Purkinje cell (primary cell): ENCODE data around the gene ATF7IP. TPM values are rescaled to one million over a fixed set of nuclear protein-coding genes. Genes with fewer than 3 reads are reported as not detected.

ENCODE experiments used
- polyA plus RNA-seq: library from polyadenylated mRNA; unstranded; fragments of >200 nt; fragmentation: Nextera tagmentation; gene quantifications from 2 replicates; pipeline ENCODE4 v1.2.1, GENCODE V29; 2014

Gene ATF7IP, protein sequence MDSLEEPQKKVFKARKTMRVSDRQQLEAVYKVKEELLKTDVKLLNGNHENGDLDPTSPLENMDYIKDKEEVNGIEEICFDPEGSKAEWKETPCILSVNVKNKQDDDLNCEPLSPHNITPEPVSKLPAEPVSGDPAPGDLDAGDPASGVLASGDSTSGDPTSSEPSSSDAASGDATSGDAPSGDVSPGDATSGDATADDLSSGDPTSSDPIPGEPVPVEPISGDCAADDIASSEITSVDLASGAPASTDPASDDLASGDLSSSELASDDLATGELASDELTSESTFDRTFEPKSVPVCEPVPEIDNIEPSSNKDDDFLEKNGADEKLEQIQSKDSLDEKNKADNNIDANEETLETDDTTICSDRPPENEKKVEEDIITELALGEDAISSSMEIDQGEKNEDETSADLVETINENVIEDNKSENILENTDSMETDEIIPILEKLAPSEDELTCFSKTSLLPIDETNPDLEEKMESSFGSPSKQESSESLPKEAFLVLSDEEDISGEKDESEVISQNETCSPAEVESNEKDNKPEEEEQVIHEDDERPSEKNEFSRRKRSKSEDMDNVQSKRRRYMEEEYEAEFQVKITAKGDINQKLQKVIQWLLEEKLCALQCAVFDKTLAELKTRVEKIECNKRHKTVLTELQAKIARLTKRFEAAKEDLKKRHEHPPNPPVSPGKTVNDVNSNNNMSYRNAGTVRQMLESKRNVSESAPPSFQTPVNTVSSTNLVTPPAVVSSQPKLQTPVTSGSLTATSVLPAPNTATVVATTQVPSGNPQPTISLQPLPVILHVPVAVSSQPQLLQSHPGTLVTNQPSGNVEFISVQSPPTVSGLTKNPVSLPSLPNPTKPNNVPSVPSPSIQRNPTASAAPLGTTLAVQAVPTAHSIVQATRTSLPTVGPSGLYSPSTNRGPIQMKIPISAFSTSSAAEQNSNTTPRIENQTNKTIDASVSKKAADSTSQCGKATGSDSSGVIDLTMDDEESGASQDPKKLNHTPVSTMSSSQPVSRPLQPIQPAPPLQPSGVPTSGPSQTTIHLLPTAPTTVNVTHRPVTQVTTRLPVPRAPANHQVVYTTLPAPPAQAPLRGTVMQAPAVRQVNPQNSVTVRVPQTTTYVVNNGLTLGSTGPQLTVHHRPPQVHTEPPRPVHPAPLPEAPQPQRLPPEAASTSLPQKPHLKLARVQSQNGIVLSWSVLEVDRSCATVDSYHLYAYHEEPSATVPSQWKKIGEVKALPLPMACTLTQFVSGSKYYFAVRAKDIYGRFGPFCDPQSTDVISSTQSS
- 12.3 and 40.5 TPM in 2 replicates for polyA plus RNA-seq

DNA sequence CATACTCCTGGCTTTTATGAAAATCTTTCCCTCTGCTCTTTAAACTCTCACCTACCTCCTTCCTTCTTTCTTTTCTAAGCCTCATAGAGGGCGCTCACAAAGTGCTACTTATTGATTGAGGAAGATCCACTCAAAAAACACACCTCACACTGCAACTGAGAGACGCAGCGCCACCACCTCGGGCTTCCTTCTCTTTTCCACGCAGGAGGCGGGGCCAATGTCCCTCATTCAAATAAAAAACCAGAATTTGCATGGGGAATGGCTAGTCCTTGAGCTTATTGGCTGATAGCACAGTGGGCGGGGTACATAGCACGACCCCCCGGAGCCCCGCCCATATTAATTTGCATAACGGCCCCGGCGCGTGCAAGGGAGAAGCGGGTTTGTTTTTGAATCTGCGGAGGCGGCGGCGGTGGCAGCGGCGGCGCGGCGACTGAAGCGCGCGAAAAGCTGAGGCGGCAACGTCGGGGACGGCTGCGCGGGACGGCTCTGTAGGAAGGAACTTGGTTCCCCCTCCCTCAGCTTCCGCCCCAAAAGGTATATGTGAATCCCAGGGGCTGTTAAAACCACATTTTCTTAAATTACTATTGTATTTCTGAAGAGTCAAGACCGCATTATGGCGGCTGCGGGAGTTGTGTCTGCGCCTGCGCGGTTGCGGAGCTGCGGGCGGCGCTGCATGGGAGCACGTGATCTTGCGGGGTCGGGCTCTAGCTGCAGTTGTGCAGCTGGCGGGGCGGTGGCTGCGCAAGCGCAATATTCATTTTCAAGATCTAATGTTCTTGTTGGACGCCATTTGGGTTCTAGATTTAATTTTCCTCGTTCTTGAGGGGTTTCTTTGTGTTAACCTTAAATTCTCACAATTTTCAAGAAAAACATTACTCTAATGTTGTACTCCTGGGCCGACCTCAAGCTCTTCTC is at the start of gene ATF7IP:
ATF7IP (plus strand) TSS at position 389 of the 915 bp plus-strand sequence. CDS start 58,234 bp downstream, outside the sequence.

Other genes starting within 250 kb of the ATF7IP start
- gene PLBD1, start 202.2 kb downstream of the ATF7IP start, polyA plus RNA-seq = 0.98 TPM in 1 of 2 replicates, not detected in the other